ENCODE results near the gene FAF2. TPM values are rescaled to one million over a fixed set of nuclear protein-coding genes. Genes with fewer than 3 reads are reported as not detected.

Gene FAF2
- total and polyA plus RNA-seq, 10 of the 15 experiments (the other 5 are each of a cell fraction or from before 2014, with no cell fraction given), result 19.0 to 45.1 (median 35.6) TPM

DNA sequence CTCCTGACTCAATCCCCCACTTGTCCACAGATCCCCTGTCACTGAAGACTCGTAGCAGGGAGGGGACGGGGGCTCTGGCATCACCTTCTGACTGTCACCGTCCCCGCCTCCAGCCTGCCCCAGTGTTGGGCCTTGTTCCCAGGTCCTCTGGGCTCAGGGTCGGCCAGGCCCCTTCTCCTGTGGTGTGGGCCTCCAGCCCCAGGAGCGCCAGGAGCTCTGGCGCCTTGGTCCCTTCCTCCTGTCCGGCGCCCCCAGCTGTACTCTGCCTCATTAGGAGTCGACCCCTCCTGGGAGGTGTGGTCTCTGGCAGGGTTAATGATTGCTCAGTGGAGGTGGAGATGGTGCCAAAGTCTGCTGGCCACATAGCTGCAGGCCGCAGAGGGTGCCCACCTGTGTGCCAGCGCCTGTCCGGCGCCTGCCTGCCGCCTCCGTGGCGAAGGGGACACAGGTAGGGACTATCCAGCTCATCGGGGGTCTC, 100.8 kb downstream of the FAF2 start, which contains the start of gene CDHR2 (continued):
- TF ChIP-seq, protein P1, sequence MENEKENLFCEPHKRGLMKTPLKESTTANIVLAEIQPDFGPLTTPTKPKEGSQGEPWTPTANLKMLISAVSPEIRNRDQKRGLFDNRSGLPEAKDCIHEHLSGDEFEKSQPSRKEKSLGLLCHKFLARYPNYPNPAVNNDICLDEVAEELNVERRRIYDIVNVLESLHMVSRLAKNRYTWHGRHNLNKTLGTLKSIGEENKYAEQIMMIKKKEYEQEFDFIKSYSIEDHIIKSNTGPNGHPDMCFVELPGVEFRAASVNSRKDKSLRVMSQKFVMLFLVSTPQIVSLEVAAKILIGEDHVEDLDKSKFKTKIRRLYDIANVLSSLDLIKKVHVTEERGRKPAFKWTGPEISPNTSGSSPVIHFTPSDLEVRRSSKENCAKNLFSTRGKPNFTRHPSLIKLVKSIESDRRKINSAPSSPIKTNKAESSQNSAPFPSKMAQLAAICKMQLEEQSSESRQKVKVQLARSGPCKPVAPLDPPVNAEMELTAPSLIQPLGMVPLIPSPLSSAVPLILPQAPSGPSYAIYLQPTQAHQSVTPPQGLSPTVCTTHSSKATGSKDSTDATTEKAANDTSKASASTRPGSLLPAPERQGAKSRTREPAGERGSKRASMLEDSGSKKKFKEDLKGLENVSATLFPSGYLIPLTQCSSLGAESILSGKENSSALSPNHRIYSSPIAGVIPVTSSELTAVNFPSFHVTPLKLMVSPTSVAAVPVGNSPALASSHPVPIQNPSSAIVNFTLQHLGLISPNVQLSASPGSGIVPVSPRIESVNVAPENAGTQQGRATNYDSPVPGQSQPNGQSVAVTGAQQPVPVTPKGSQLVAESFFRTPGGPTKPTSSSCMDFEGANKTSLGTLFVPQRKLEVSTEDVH (IDR thresholded peaks at IDR 0.05; ENCODE audit: low read depth, partially characterized antibody), result no peak
- TF ChIP-seq SMAD5 (IDR thresholded peaks at IDR 0.05; ENCODE audit: low read depth) (no peak), MTA2 (IDR thresholded peaks at IDR 0.05; ENCODE audit: low read depth) (no peak), NFXL1 (IDR thresholded peaks at IDR 0.05; ENCODE audit: borderline replicate concordance) (no peak), CREM (IDR thresholded peaks at IDR 0.05; ENCODE audit: low read depth) (no peak), ZBED1 (IDR thresholded peaks at IDR 0.05; ENCODE audit: borderline replicate concordance) (no peak), ZNF24 (IDR thresholded peaks at IDR 0.05) (no peak), SMC3 (IDR thresholded peaks at IDR 0.05; ENCODE audit: borderline replicate concordance, low read length) (no peak), CREB1 (IDR thresholded peaks at IDR 0.05; ENCODE audit: low read depth) (no peak), PML (IDR thresholded peaks at IDR 0.05; ENCODE audit: low read length) (no peak)
- TF ChIP-seq, protein P2, sequence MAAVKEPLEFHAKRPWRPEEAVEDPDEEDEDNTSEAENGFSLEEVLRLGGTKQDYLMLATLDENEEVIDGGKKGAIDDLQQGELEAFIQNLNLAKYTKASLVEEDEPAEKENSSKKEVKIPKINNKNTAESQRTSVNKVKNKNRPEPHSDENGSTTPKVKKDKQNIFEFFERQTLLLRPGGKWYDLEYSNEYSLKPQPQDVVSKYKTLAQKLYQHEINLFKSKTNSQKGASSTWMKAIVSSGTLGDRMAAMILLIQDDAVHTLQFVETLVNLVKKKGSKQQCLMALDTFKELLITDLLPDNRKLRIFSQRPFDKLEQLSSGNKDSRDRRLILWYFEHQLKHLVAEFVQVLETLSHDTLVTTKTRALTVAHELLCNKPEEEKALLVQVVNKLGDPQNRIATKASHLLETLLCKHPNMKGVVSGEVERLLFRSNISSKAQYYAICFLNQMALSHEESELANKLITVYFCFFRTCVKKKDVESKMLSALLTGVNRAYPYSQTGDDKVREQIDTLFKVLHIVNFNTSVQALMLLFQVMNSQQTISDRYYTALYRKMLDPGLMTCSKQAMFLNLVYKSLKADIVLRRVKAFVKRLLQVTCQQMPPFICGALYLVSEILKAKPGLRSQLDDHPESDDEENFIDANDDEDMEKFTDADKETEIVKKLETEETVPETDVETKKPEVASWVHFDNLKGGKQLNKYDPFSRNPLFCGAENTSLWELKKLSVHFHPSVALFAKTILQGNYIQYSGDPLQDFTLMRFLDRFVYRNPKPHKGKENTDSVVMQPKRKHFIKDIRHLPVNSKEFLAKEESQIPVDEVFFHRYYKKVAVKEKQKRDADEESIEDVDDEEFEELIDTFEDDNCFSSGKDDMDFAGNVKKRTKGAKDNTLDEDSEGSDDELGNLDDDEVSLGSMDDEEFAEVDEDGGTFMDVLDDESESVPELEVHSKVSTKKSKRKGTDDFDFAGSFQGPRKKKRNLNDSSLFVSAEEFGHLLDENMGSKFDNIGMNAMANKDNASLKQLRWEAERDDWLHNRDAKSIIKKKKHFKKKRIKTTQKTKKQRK (IDR thresholded peaks at IDR 0.05; ENCODE audit: low read depth, low read length), result no peak
- TF ChIP-seq, protein P3, sequence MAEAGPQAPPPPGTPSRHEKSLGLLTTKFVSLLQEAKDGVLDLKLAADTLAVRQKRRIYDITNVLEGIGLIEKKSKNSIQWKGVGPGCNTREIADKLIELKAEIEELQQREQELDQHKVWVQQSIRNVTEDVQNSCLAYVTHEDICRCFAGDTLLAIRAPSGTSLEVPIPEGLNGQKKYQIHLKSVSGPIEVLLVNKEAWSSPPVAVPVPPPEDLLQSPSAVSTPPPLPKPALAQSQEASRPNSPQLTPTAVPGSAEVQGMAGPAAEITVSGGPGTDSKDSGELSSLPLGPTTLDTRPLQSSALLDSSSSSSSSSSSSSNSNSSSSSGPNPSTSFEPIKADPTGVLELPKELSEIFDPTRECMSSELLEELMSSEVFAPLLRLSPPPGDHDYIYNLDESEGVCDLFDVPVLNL (IDR thresholded peaks at IDR 0.05; ENCODE audit: low read depth, low read length), result no peak
- TF ChIP-seq, protein P4, sequence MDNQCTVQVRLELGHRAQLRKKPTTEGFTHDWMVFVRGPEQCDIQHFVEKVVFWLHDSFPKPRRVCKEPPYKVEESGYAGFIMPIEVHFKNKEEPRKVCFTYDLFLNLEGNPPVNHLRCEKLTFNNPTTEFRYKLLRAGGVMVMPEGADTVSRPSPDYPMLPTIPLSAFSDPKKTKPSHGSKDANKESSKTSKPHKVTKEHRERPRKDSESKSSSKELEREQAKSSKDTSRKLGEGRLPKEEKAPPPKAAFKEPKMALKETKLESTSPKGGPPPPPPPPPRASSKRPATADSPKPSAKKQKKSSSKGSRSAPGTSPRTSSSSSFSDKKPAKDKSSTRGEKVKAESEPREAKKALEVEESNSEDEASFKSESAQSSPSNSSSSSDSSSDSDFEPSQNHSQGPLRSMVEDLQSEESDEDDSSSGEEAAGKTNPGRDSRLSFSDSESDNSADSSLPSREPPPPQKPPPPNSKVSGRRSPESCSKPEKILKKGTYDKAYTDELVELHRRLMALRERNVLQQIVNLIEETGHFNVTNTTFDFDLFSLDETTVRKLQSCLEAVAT (IDR thresholded peaks at IDR 0.05), result no peak

Measured in GM12878 (cell line).